Liver (tissue), 10 donors: ENCODE measurements around the gene RASA1. TPM values are rescaled to one million over a fixed set of nuclear protein-coding genes. Genes with fewer than 3 reads are reported as not detected.

Experiments used
- DNase-seq: peaks from one replicate; pipeline ENCODE4 v3.0.0-alpha.2; 2017; ENCODE audit warnings: low spot score
- H3K27ac ChIP-seq, 2 donors: one replicate each; pipeline ENCODE4 v1.7.0; 2013; ENCODE audit warnings: inconsistent platforms in 2 of 2, low read length in 2 of 2, control low read depth in 1 of 2, low read depth in 1 of 2, mild to moderate bottlenecking in 1 of 2
- H3K27me3 ChIP-seq, 4 donors: one replicate each; pipeline versions ENCODE4 v1.6.1 to v1.7.0; 2013; ENCODE audit warnings: low read length in 3 of 4, inconsistent platforms in 1 of 4, mild to moderate bottlenecking in 1 of 4, moderate library complexity in 1 of 4; ENCODE audit not compliant: control insufficient read depth in 4 of 4, insufficient read depth in 4 of 4
- H3K36me3 ChIP-seq, 4 donors: one replicate each; pipeline versions ENCODE4 v1.6.1 to v1.7.0; 2013; ENCODE audit warnings: low read length in 3 of 4, mild to moderate bottlenecking in 3 of 4, low read depth in 1 of 4, moderate library complexity in 1 of 4; ENCODE audit not compliant: control insufficient read depth in 4 of 4, insufficient read depth in 3 of 4
- H3K4me1 ChIP-seq, 4 donors: one replicate each; pipeline versions ENCODE4 v1.6.1 to v1.7.0; 2013; ENCODE audit warnings: low read length in 3 of 4, mild to moderate bottlenecking in 3 of 4, moderate library complexity in 1 of 4; ENCODE audit not compliant: control insufficient read depth in 4 of 4, insufficient read depth in 4 of 4
- H3K4me3 ChIP-seq, 3 donors: one replicate each; pipeline versions ENCODE4 v1.6.1 to v1.7.0; 2013; ENCODE audit warnings: low read length in 3 of 3, control low read depth in 1 of 3, low read depth in 1 of 3, mild to moderate bottlenecking in 1 of 3
- H3K9ac ChIP-seq, 2 donors: one replicate each; pipeline ENCODE4 v1.7.0; 2013; ENCODE audit warnings: low read length in 2 of 2, mild to moderate bottlenecking in 2 of 2, moderate library complexity in 2 of 2, control low read depth in 1 of 2, low read depth in 1 of 2
- H3K9me3 ChIP-seq, 4 donors: one replicate each; pipeline versions ENCODE4 v1.6.1 to v1.7.0; 2013; ENCODE audit warnings: low read length in 3 of 4; ENCODE audit not compliant: control insufficient read depth in 4 of 4
- HNF4A ChIP-seq, 2 donors: conservative IDR thresholded peaks; 2 replicates each; pipeline ENCODE4 v1.6.1; 2016; ENCODE audit warnings: antibody characterized with exemption in 2 of 2, mild to moderate bottlenecking in 2 of 2
- JUND ChIP-seq, 2 donors: IDR thresholded peaks; 2 replicates each; pipeline ENCODE4 v1.6.1; 2016; ENCODE audit warnings: antibody characterized with exemption in 2 of 2
- WGBS: extraction: QIAGEN DNeasy Blood & Tissue Kit; methylation state at CpG from one replicate; pipeline ENCODE4 v1.1.7; 2013; 5-methylcytosine and 5-hydroxymethylcytosine counted together
- polyA plus RNA-seq, 2 donors: library from polyadenylated mRNA; stranded (reverse) in 1 of 2; unstranded in 1 of 2; fragments of 200-250 nt in 1 of 2; fragments of >200 nt in 1 of 2; fragmentation: Nextera tagmentation in 1 of 2; extraction: Ambion mirVana in 1 of 2; gene quantifications; one replicate each; pipeline versions ENCODE4 v1.2.1 to v1.2.3, GENCODE V29; 2013 to 2015
- small RNA-seq: library from RNA; depleted of rRNA; stranded (forward); fragments of <200 nt; gene quantifications from one replicate; pipeline ENCODE3, GENCODE V24; 2014
- total RNA-seq, 2 donors: library from RNA; depleted of rRNA; stranded (reverse); fragments of >200 nt; gene quantifications; one replicate each; pipeline ENCODE4 v1.2.3, GENCODE V29; 2014
- TF ChIP-seq, protein P1 (sequence below): IDR thresholded peaks from 2 replicates; pipeline ENCODE4 v1.6.1; 2016; ENCODE audit warnings: antibody characterized with exemption
- donor health status: healthy.
- donor health status: healthy.
- donor health status: healthy.
- donor health status: healthy.
- donor health status: healthy.

Gene RASA1
- total and polyA plus RNA-seq, 4 donors = 3.7 to 18.1 (median 7.0) TPM

- TF ChIP-seq HNF4A (conservative IDR thresholded peaks at IDR 0.05) (no peak), JUND (IDR thresholded peaks at IDR 0.05) (no peak)
- TF ChIP-seq, protein P1, sequence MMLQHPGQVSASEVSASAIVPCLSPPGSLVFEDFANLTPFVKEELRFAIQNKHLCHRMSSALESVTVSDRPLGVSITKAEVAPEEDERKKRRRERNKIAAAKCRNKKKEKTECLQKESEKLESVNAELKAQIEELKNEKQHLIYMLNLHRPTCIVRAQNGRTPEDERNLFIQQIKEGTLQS = no peak
- no peak overlapping the region for H3K27ac ChIP-seq
- no peaks in the 10 kb centered on the region for H3K36me3 ChIP-seq
- WGBS = 72% methylated on average over 2 of the region's 2 CpGs
- H3K27me3 ChIP-seq = no peaks in the 10 kb centered on the region
- no peak for DNase-seq
- no peak overlapping the region for H3K4me3 ChIP-seq
- no peak overlapping the region for H3K9ac ChIP-seq
- peaks cover 0 to 2% (median 0%) of the 10 kb centered on the region in 4 donors for H3K9me3 ChIP-seq
- no peaks in the 10 kb centered on the region for H3K4me1 ChIP-seq
Measured at GRCh38 chr5:87438231-87438630, 170.5 kb downstream of the RASA1 start.

Small RNA genes within 50 kb of the gene (small RNA-seq; reads per million reads assigned to genes)
- gene RN7SL629P (not detected), gene RNU6-606P (not detected), gene RNU6-727P (not detected)

Other genes starting within 250 kb of the RASA1 start
- 10 to 100 TPM; 36.7 to 56.6 TPM for gene CCNH, start 145.0 kb downstream of the RASA1 start, total RNA-seq
- gene CCNH, start 145.0 kb downstream of the RASA1 start, polyA plus RNA-seq = 10 to 100 TPM; 21.9 to 29.8 TPM